Smooth muscle cell (in vitro differentiated cells): ENCODE data around the gene DCAF15. TPM values are rescaled to one million over a fixed set of nuclear protein-coding genes. Genes with fewer than 3 reads are reported as not detected.
"Not testable (repeated sequence)": the region's sequence is repeated elsewhere in the genome, so short reads cannot be mapped to it uniquely, and the experiment has no call there.

ENCODE experiments used
- DNase-seq: peaks from one replicate; lab custom pipeline; 2025; ENCODE audit not compliant: unreplicated experiment; lab: John Stamatoyannopoulos, UW
- H2AFZ ChIP-seq: fragments of 200-600 bp; sonication (generic); 2 replicates; pipeline ENCODE4 v1.6.0; 2016; ENCODE audit warnings: antibody characterized with exemption, low read depth, mild to moderate bottlenecking
- H3F3A ChIP-seq: fragments of 200-600 bp; sonication (generic); 2 replicates; pipeline ENCODE4 v1.6.0; 2017; ENCODE audit warnings: antibody characterized with exemption, low read depth
- H3K27ac ChIP-seq: fragments of 200-600 bp; sonication (generic); 2 replicates; pipeline ENCODE4 v1.5.1; 2016; ENCODE audit warnings: low read depth, mild to moderate bottlenecking
- H3K27me3 ChIP-seq: fragments of 200-600 bp; sonication (generic); 2 replicates; pipeline ENCODE4 v1.6.1; 2016; ENCODE audit warnings: low read depth, mild to moderate bottlenecking
- H3K36me3 ChIP-seq: fragments of 200-600 bp; sonication (generic); 2 replicates; pipeline ENCODE4 v1.5.1; 2016; ENCODE audit warnings: low read depth
- H3K4me1 ChIP-seq: fragments of 200-600 bp; sonication (generic); 2 replicates; pipeline ENCODE4 v1.5.1; 2016; ENCODE audit warnings: low read depth
- H3K4me2 ChIP-seq: fragments of 200-600 bp; sonication (generic); 2 replicates; pipeline ENCODE4 v1.6.0; 2016; ENCODE audit warnings: mild to moderate bottlenecking
- H3K4me3 ChIP-seq: fragments of 200-600 bp; sonication (generic); 2 replicates; pipeline ENCODE4 v1.5.1; 2016; ENCODE audit warnings: mild to moderate bottlenecking
- H3K79me2 ChIP-seq: fragments of 200-600 bp; sonication (generic); 2 replicates; pipeline ENCODE4 v1.6.0; 2016; ENCODE audit warnings: low read depth, mild to moderate bottlenecking
- H3K9ac ChIP-seq: fragments of 200-600 bp; sonication (generic); 2 replicates; pipeline ENCODE4 v1.6.0; 2016; ENCODE audit warnings: low read depth
- H3K9me3 ChIP-seq: fragments of 200-600 bp; sonication (generic); replicated peaks from 2 replicates; pipeline ENCODE4 v1.5.1; 2016; ENCODE audit warnings: low read depth
- H4K20me1 ChIP-seq: fragments of 200-600 bp; sonication (generic); 2 replicates; pipeline ENCODE4 v1.6.0; 2016; ENCODE audit warnings: low read depth
- WGBS: methylation state at CpG from one replicate; pipeline ENCODE4 v1.1.7; 2016; ENCODE audit warnings: low lambda C conversion rate; 5-methylcytosine and 5-hydroxymethylcytosine counted together
- polyA plus RNA-seq: library from polyadenylated mRNA; unstranded; fragments of >200 nt; fragmentation: Nextera tagmentation; extraction: Ambion mirVana; gene quantifications from 2 replicates; pipeline ENCODE4 v1.2.1, GENCODE V29; 2016
- total RNA-seq: library from RNA; depleted of rRNA; stranded (reverse); fragments of >200 nt; gene quantifications from 2 replicates; pipeline ENCODE4 v1.2.3, GENCODE V29; 2014
- TF ChIP-seq, protein P1 (sequence below): fragments of 200-600 bp; sonication (generic); IDR thresholded peaks from 2 replicates; pipeline ENCODE4 v1.5.1; 2017; ENCODE audit warnings: borderline replicate concordance, mild to moderate bottlenecking, antibody characterized with exemption; ENCODE audit not compliant: insufficient read depth, poor library complexity, severe bottlenecking

Gene DCAF15
- total and polyA plus RNA-seq, 2 experiments from 2014 or later, result 12.4 to 27.0 TPM

DNA sequence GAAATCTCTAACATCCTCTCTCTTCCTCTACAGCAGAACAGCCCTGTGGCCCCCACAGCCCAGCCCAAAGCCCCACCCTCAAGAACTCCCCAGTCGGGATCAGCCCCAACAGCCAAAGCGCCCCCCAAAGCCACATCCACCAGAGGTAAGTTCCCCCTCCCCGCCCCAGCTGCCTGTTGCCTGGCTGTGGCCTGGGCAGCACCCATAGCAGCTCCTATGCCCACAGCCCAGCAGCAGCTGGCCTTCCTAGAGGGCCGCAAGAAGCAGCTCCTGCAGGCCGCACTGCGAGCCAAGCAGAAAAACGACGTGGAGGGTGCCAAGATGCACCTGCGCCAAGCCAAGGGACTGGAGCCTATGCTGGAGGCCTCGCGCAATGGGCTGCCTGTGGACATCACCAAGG, 31.8 kb upstream of the DCAF15 start:
- Histone ChIP-seq H3K4me1 (no peaks in the 10 kb centered on the region), H3K27ac (no peak overlapping the region), H3K4me3 (no peak overlapping the region), H3K27me3 (no peaks in the 10 kb centered on the region), H3K4me2 (no peak overlapping the region), H2AFZ (no peak overlapping the region), H3K36me3 (no peaks in the 10 kb centered on the region), H3F3A (no peaks in the 10 kb centered on the region), H3K79me2 (no peaks in the 10 kb centered on the region), H4K20me1 (no peaks in the 10 kb centered on the region), H3K9me3 (no peaks in the 10 kb centered on the region), H3K9ac (no peak overlapping the region)
- WGBS, result 98% methylated on average over 11 of the region's 11 CpGs
- TF ChIP-seq, protein P1, sequence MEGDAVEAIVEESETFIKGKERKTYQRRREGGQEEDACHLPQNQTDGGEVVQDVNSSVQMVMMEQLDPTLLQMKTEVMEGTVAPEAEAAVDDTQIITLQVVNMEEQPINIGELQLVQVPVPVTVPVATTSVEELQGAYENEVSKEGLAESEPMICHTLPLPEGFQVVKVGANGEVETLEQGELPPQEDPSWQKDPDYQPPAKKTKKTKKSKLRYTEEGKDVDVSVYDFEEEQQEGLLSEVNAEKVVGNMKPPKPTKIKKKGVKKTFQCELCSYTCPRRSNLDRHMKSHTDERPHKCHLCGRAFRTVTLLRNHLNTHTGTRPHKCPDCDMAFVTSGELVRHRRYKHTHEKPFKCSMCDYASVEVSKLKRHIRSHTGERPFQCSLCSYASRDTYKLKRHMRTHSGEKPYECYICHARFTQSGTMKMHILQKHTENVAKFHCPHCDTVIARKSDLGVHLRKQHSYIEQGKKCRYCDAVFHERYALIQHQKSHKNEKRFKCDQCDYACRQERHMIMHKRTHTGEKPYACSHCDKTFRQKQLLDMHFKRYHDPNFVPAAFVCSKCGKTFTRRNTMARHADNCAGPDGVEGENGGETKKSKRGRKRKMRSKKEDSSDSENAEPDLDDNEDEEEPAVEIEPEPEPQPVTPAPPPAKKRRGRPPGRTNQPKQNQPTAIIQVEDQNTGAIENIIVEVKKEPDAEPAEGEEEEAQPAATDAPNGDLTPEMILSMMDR, result no peak
- no peak for DNase-seq

DNA sequence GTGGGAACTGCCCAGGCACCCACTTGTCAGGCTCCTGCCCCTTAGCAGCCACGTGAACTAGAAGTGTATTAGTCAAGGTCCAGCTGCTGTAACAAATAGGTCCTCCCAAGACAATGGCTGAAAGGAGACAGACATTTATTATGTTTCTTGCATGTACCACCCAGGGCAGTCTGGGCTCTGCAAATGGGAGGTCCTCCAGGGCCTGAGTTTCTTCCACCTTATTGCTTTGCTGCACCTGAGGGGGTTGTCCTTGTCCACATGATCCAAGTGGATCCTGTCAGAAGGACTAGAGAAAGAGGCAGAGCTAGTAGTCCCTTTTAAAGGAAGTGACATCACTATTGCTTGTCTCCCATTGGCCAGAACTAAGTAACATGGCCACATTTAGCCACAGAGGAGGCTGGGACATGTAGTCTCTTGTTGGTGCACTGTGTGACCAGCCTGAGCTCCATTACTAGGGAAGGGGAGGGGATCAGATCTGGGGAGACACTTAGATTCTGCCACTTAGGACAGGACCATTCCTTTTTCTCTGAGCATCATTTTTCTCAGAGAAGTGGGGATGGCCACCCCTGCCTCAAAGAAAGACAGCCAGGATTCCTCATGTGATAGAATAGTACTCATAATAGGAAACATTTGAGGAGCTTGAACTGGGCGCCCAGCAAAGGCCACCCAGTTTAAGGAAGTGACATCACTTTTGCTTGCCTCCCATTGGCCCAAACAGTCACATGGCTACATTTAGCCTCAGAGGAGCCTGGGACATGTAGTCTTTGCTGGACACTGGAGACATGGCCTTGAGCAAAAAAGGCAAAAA, 31.2 kb upstream of the DCAF15 start:
- Histone ChIP-seq H3K4me2 (no peak overlapping the region), H4K20me1 (no peaks in the 10 kb centered on the region), H3K27ac (no peak overlapping the region), H3K4me1 (no peaks in the 10 kb centered on the region), H3K9ac (no peak overlapping the region), H3K27me3 (no peaks in the 10 kb centered on the region), H3K36me3 (no peaks in the 10 kb centered on the region), H3F3A (no peaks in the 10 kb centered on the region), H3K4me3 (no peak overlapping the region), H3K79me2 (no peaks in the 10 kb centered on the region), H3K9me3 (no peaks in the 10 kb centered on the region), H2AFZ (no peak overlapping the region)
- 92% methylated on average over 2 of the region's 2 CpGs for WGBS
- DNase-seq, result no peak
- TF ChIP-seq, protein P1, result no peak

DNA sequence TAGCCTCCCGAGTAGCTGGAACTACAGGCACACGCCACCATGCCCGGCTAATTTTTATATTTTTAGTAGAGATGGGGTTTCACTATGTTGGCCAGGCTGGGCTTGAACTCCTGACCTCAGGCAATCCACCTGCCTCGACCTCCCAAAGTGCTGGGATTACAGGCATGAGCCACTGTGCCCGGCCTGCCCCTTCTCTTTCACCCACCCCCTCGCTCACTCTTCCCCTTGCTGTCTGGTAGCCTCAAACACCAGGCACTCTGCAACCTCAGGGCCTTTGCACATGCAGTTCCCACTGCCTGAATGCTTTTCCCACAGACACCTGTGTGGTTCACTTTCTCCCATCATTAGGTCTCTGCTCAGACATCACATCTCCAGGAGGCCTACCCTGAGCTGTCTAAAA, 30.2 kb upstream of the DCAF15 start:
- not testable (repeated sequence) for H2AFZ ChIP-seq, H3F3A ChIP-seq, H3K36me3 ChIP-seq

DNA sequence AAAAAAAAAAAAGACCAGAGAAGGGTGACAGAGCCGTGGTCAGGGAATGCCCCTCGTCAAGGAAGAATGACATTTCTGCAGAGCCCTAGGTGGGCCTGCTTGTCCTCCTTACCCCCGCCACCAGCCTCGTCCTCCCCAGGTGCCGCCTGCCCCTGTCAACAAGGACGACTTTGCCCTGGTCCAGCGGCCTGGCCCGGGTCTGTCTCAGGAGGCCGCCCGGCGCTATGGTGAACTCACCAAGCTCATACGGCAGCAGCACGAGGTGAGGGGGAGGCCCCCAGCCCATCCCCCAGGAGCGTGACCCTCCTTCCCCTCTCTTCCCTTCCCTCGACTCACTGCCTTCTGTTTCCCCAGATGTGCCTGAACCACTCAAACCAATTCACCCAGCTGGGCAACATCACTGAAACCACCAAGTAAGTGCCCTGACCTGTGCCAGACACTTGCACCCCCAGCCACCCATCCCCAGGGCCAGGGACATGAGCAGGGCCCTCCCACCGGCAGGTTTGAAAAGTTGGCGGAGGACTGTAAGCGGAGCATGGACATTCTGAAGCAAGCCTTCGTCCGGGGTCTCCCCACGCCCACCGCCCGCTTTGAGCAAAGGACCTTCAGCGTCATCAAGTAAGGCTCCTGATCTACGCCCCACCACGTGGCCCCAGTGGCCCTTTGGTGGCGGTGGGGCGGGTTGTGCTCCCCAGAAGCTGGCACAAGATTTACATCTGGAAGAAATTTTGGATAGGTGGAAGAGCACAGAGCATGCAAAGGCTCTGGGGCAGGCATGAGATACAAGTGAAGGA, 28.9 kb upstream of the DCAF15 start:
- Histone ChIP-seq H3K9ac (no peak overlapping the region), H3K4me3 (no peak overlapping the region), H2AFZ (no peak overlapping the region), H3K9me3 (no peaks in the 10 kb centered on the region), H3F3A (no peaks in the 10 kb centered on the region), H3K4me2 (no peak overlapping the region), H3K36me3 (no peaks in the 10 kb centered on the region), H3K27me3 (no peaks in the 10 kb centered on the region), H3K27ac (no peak overlapping the region), H3K79me2 (no peaks in the 10 kb centered on the region), H4K20me1 (no peaks in the 10 kb centered on the region), H3K4me1 (no peaks in the 10 kb centered on the region)
- DNase-seq, result no peak
- TF ChIP-seq, protein P1, result no peak
- WGBS, result 98% methylated on average over 27 of the region's 28 CpGs

More for the DNA sequence above, 30.2 kb upstream of the DCAF15 start:
- not testable (repeated sequence) for DNase-seq, H3K79me2 ChIP-seq, H3K4me2 ChIP-seq, H3K27ac ChIP-seq, H3K4me1 ChIP-seq, H4K20me1 ChIP-seq, H3K9ac ChIP-seq, H3K9me3 ChIP-seq, H3K4me3 ChIP-seq, H3K27me3 ChIP-seq
- WGBS, result over 99% methylated on average over 6 of the region's 6 CpGs
